Endothelial cell of umbilical vein (primary cell): ENCODE measurements around the gene LRRC52.

Experiments used
- CTCF ChIP-seq, 2 donors: IDR thresholded peaks; 1 replicate in 1 of 2; 2 replicates in 1 of 2; pipeline ENCODE4 v1.5.1; 2011; ENCODE audit warnings: low read length in 2 of 2, mild to moderate bottlenecking in 2 of 2, moderate library complexity in 2 of 2, control low read depth in 1 of 2, inconsistent platforms in 1 of 2, low read depth in 1 of 2; ENCODE audit not compliant: insufficient read depth in 1 of 2; ENCODE audit errors: extremely low read depth in 1 of 2
- EZH2 ChIP-seq: IDR thresholded peaks from 2 replicates; pipeline ENCODE4 v1.6.1; 2012; ENCODE audit warnings: borderline replicate concordance, low read depth, mild to moderate bottlenecking, moderate library complexity, low read length, inconsistent platforms; ENCODE audit not compliant: severe bottlenecking
- FOS ChIP-seq: IDR thresholded peaks from 2 replicates; pipeline ENCODE4 v1.6.1; 2011; ENCODE audit warnings: mild to moderate bottlenecking, low read length, moderate library complexity, borderline replicate concordance; ENCODE audit not compliant: insufficient read depth
- GATA2 ChIP-seq: IDR thresholded peaks from 2 replicates; pipeline ENCODE4 v1.7.0; 2011; ENCODE audit warnings: low read depth, mild to moderate bottlenecking, moderate library complexity, mixed read lengths, low read length; ENCODE audit not compliant: insufficient read length, insufficient read depth
- JUN ChIP-seq: IDR thresholded peaks from 2 replicates; pipeline ENCODE4 v1.6.1; 2011; ENCODE audit warnings: borderline replicate concordance, low read depth; ENCODE audit not compliant: insufficient read length, insufficient read depth
- MYC ChIP-seq: IDR thresholded peaks from one replicate; pipeline ENCODE4 v1.6.1; 2011; ENCODE audit warnings: mild to moderate bottlenecking, low read depth, low read length
- POLR2A ChIP-seq: IDR thresholded peaks from 2 replicates; pipeline ENCODE4 v1.6.1; 2012; ENCODE audit warnings: low read depth, mild to moderate bottlenecking, control low read depth, low read length
- POLR2AphosphoS5 ChIP-seq: IDR thresholded peaks from 2 replicates; pipeline ENCODE4 v1.6.1; 2012; ENCODE audit warnings: low read depth, mild to moderate bottlenecking, control low read depth, low read length, moderate library complexity; ENCODE audit not compliant: insufficient read depth
- TF ChIP-seq, protein P1 (sequence below): IDR thresholded peaks from 2 replicates; pipeline ENCODE4 v1.6.1; 2011; ENCODE audit not compliant: insufficient read depth, insufficient read length

- TF ChIP-seq CTCF (IDR thresholded peaks at IDR 0.05; ENCODE audit: extremely low read depth in 1 of 2, insufficient read depth in 1 of 2, low read depth in 1 of 2, low read length in 2 of 2) = no peak
- TF ChIP-seq, protein P1, sequence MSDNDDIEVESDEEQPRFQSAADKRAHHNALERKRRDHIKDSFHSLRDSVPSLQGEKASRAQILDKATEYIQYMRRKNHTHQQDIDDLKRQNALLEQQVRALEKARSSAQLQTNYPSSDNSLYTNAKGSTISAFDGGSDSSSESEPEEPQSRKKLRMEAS = no peak
- no peak for TF ChIP-seq POLR2AphosphoS5
- TF ChIP-seq MYC = no peak
- TF ChIP-seq POLR2A = no peak
- no peak for TF ChIP-seq EZH2
- TF ChIP-seq FOS = no peak
- no peak for TF ChIP-seq JUN
- no peak for TF ChIP-seq GATA2
These were observed 51.6 kb downstream of the LRRC52 start for GRCh38 chr1:165595246-165595938.
